Naive thymus-derived CD8-positive, alpha-beta T cell (primary cell): Measurements from ENCODE around the gene ZNF93. TPM values are rescaled to one million over a fixed set of nuclear protein-coding genes. Genes with fewer than 3 reads are reported as not detected.
"Not testable (repeated sequence)": the region's sequence is repeated elsewhere in the genome, so short reads cannot be mapped to it uniquely, and the experiment has no call there.

ENCODE experiments used
- ATAC-seq, 2 donors: fragments of 150-1000 bp; cut with Tn5 transposase in 1 of 2; sonication (Bioruptor Pico), chemical (Tn5 transposase) in 1 of 2; 1 replicate in 1 of 2; 2 replicates in 1 of 2; pipeline ENCODE4 v1.10.0; 2021; ENCODE audit warnings: mild to moderate bottlenecking in 2 of 2, moderate library complexity in 2 of 2
- POLR2A ChIA-PET: fragments of 350-600 bp; sonication (Branson Sonifier 250); formaldehyde crosslinking; loops from one replicate; lab custom pipeline; 2021; ENCODE audit warnings: antibody characterized with exemption; lab: Charles Lee
- DNase-seq, 10 donors: peaks; one replicate each; pipeline versions ENCODE4 v3.0.0 to v3.0.0-alpha.2; 2020 to 2022
- H3K27ac Mint-ChIP-seq, 10 donors: one replicate each; pipeline ENCODE4 v1.8.0; 2020 to 2022; ENCODE audit warnings: mild to moderate bottlenecking in 10 of 10, mixed read lengths in 10 of 10, moderate library complexity in 4 of 10, inconsistent platforms in 1 of 10
- H3K27me3 Mint-ChIP-seq, 5 donors: one replicate each; pipeline ENCODE4 v1.8.0; 2021 to 2022; ENCODE audit warnings: mixed read lengths in 5 of 5
- H3K36me3 Mint-ChIP-seq, 3 donors: one replicate each; pipeline ENCODE4 v1.8.0; 2020 to 2022; ENCODE audit warnings: mixed read lengths in 3 of 3, mild to moderate bottlenecking in 2 of 3, inconsistent platforms in 1 of 3
- H3K4me1 Mint-ChIP-seq, 4 donors: one replicate each; pipeline ENCODE4 v1.8.0; 2021 to 2022; ENCODE audit warnings: mixed read lengths in 4 of 4
- H3K4me3 Mint-ChIP-seq, 10 donors: one replicate each; pipeline ENCODE4 v1.8.0; 2020 to 2022; ENCODE audit warnings: mild to moderate bottlenecking in 10 of 10, mixed read lengths in 10 of 10, moderate library complexity in 6 of 10, inconsistent platforms in 1 of 10
- H3K9me3 Mint-ChIP-seq, 9 donors: one replicate each; pipeline ENCODE4 v1.8.0; 2020 to 2022; ENCODE audit warnings: mixed read lengths in 9 of 9, mild to moderate bottlenecking in 3 of 9, inconsistent platforms in 1 of 9, moderate library complexity in 1 of 9
- polyA plus RNA-seq, 3 donors: library from polyadenylated mRNA; unstranded; fragments of 300-500 nt; fragmentation: Illumina TruSeq; gene quantifications; one replicate each; pipeline ENCODE4 v1.2.3, GENCODE V29; 2021
- total RNA-seq, 8 experiments: library from RNA in 2 of 8; stranded (reverse) in 2 of 8; gene quantifications; one replicate each; pipeline ENCODE4 v1.2.3 and lab custom pipeline; 2021 to 2026

The ZNF93 gene
- total and polyA plus RNA-seq, 5 experiments from 2014 or later: 7.7 to 12.5 (median 11.5) TPM

GRCh38 chr19:19943848-19944582 lies 43.3 kb downstream of the ZNF93 start:
- no peak for ATAC-seq
- POLR2A ChIA-PET: no interaction called here
- peaks cover 10 to 59% (median 35%) of the 10 kb centered on the region in 9 donors for H3K9me3 Mint-ChIP-seq

GRCh38 chr19:19944583-19944880 lies 43.8 kb downstream of the ZNF93 start:
- H3K36me3 Mint-ChIP-seq: peaks cover 3 to 29% (median 19%) of the 10 kb centered on the region in 3 donors
- H3K4me1 Mint-ChIP-seq: no peaks in the 10 kb centered on the region
- POLR2A ChIA-PET: no interaction called here
- H3K4me3 Mint-ChIP-seq: no peak overlapping the region
- peaks cover 10 to 54% (median 30%) of the 10 kb centered on the region in 9 donors for H3K9me3 Mint-ChIP-seq
- H3K27me3 Mint-ChIP-seq: peaks cover 2 to 11% (median 7%) of the 10 kb centered on the region in 5 donors
- H3K27ac Mint-ChIP-seq: no peak overlapping the region
- no peak for DNase-seq
- ATAC-seq: no peak

More at GRCh38 chr19:19943848-19944582, 43.3 kb downstream of the ZNF93 start:
- Mint-ChIP-seq H3K27me3 (peaks cover 2 to 11% (median 7%) of the 10 kb centered on the region in 5 donors), H3K27ac (no peak overlapping the region), H3K36me3 (peaks cover 3 to 29% (median 20%) of the 10 kb centered on the region in 3 donors), H3K4me3 (no peak overlapping the region), H3K4me1 (no peaks in the 10 kb centered on the region)
- DNase-seq: no peak

GRCh38 chr19:19946226-19946625 lies 45.5 kb downstream of the ZNF93 start:
- H3K4me1 Mint-ChIP-seq: no peaks in the 10 kb centered on the region
- POLR2A ChIA-PET: no interaction called here
- DNase-seq (no peak), ATAC-seq (no peak)
- no peak overlapping the region for H3K4me3 Mint-ChIP-seq
- peaks cover 8 to 38% (median 23%) of the 10 kb centered on the region in 9 donors for H3K9me3 Mint-ChIP-seq
- peaks cover 3 to 20% (median 19%) of the 10 kb centered on the region in 3 donors for H3K36me3 Mint-ChIP-seq
- peaks cover 2 to 11% (median 7%) of the 10 kb centered on the region in 5 donors for H3K27me3 Mint-ChIP-seq
- H3K27ac Mint-ChIP-seq: no peak overlapping the region

- DNase-seq (no peak), ATAC-seq (no peak)
- Mint-ChIP-seq H3K9me3 (peaks cover 6 to 20% (median 13%) of the 10 kb centered on the region in 9 donors), H3K4me1 (no peaks in the 10 kb centered on the region), H3K4me3 (no peak overlapping the region), H3K27me3 (peaks cover 2 to 11% (median 7%) of the 10 kb centered on the region in 5 donors), H3K27ac (no peak overlapping the region), H3K36me3 (peaks cover 3 to 6% (median 5%) of the 10 kb centered on the region in 3 donors)
- POLR2A ChIA-PET: no interaction called here
Observed at GRCh38 chr19:19948800-19949199, 48.1 kb downstream of the ZNF93 start.

- Mint-ChIP-seq H3K4me3 (no peak overlapping the region), H3K9me3 (no peaks in the 10 kb centered on the region), H3K36me3 (no peaks in the 10 kb centered on the region), H3K27me3 (no peaks in the 10 kb centered on the region), H3K27ac (no peak overlapping the region), H3K4me1 (peaks cover 0 to 5% (median 3%) of the 10 kb centered on the region in 4 donors)
- DNase-seq: no peak
- ATAC-seq: no peak
- POLR2A ChIA-PET: no interaction called here
Observed at GRCh38 chr19:19955208-19955607, 54.5 kb downstream of the ZNF93 start.

- ATAC-seq (no peak), DNase-seq (no peak)
- no peaks in the 10 kb centered on the region for H3K36me3 Mint-ChIP-seq
- H3K9me3 Mint-ChIP-seq: no peaks in the 10 kb centered on the region
- POLR2A ChIA-PET: interaction anchor here (0.7 kb wide), 1 partner anchor 293 kb away, joined by 3 read pairs; the partner anchor contains the start of gene ATP13A1
- H3K27me3 Mint-ChIP-seq: no peaks in the 10 kb centered on the region
- H3K4me3 Mint-ChIP-seq: no peak overlapping the region
- H3K4me1 Mint-ChIP-seq: peaks cover 0 to 5% (median 3%) of the 10 kb centered on the region in 4 donors
- no peak overlapping the region for H3K27ac Mint-ChIP-seq
Observed at GRCh38 chr19:19956434-19957075, 55.8 kb downstream of the ZNF93 start.

- H3K4me3 Mint-ChIP-seq, H3K4me1 Mint-ChIP-seq, ATAC-seq, H3K27me3 Mint-ChIP-seq, H3K27ac Mint-ChIP-seq, H3K9me3 Mint-ChIP-seq, POLR2A ChIA-PET, H3K36me3 Mint-ChIP-seq, DNase-seq: not testable (repeated sequence)
Observed at GRCh38 chr19:19957766-19958165, 57.0 kb downstream of the ZNF93 start.

- not testable (repeated sequence) for H3K9me3 Mint-ChIP-seq, ATAC-seq, H3K4me1 Mint-ChIP-seq, H3K27me3 Mint-ChIP-seq, H3K36me3 Mint-ChIP-seq
- Mint-ChIP-seq H3K4me3 (peak overlapping the region; percentile 36 to 69 (median 58)), H3K27ac (peak overlapping the region in 5 of 10 donors; percentile 20 to 75 (median 54))
- POLR2A ChIA-PET: interaction anchor here (0.6 to 2.0 kb wide), 4 partner anchors 316 to 579 kb away, joined by 3 to 6 read pairs (median 3); partner anchors contain the start of gene GMIP
- peak; percentile 36 to 81 (median 58) for DNase-seq
Observed at GRCh38 chr19:19959151-19959799, 58.5 kb downstream of the ZNF93 start.

GRCh38 chr19:19964416-19964815 lies 63.7 kb downstream of the ZNF93 start:
- Mint-ChIP-seq H3K4me3 (no peak overlapping the region), H3K27me3 (no peaks in the 10 kb centered on the region), H3K4me1 (peaks cover 0 to 2% (median 0%) of the 10 kb centered on the region in 4 donors), H3K27ac (no peak overlapping the region), H3K36me3 (peaks cover 0 to 21% (median 2%) of the 10 kb centered on the region in 3 donors), H3K9me3 (peaks cover 8 to 42% (median 34%) of the 10 kb centered on the region in 9 donors)
- DNase-seq (no peak), ATAC-seq (no peak)
- POLR2A ChIA-PET: no interaction called here

- DNase-seq, H3K27me3 Mint-ChIP-seq, ATAC-seq, H3K4me1 Mint-ChIP-seq, H3K27ac Mint-ChIP-seq, POLR2A ChIA-PET, H3K4me3 Mint-ChIP-seq: not testable (repeated sequence)
- peaks cover 12 to 46% (median 40%) of the 10 kb centered on the region in 9 donors for H3K9me3 Mint-ChIP-seq
- peaks cover 0 to 22% (median 7%) of the 10 kb centered on the region in 3 donors for H3K36me3 Mint-ChIP-seq
Observed at GRCh38 chr19:19966126-19966525, 65.4 kb downstream of the ZNF93 start.

- no peak for ATAC-seq
- Mint-ChIP-seq H3K4me1 (peaks cover 0 to 2% (median 0%) of the 10 kb centered on the region in 4 donors), H3K9me3 (peaks cover 12 to 53% (median 47%) of the 10 kb centered on the region in 9 donors), H3K36me3 (peaks cover 0 to 22% (median 10%) of the 10 kb centered on the region in 3 donors), H3K27ac (no peak overlapping the region), H3K27me3 (peaks cover 0 to 2% (median 0%) of the 10 kb centered on the region in 5 donors), H3K4me3 (no peak overlapping the region)
- POLR2A ChIA-PET: no interaction called here
- no peak for DNase-seq
Observed at GRCh38 chr19:19966862-19967261, 66.1 kb downstream of the ZNF93 start.
